HepG2 (cell line): Measurements from ENCODE around the gene SLC25A22. TPM values are rescaled to one million over a fixed set of nuclear protein-coding genes. Genes with fewer than 3 reads are reported as not detected.

Source experiments
- AGO1 ChIP-seq: fragments of 200-400 bp; formaldehyde crosslinking; IDR thresholded peaks from 2 replicates; pipeline ENCODE4 v1.6.1; 2017; ENCODE audit warnings: mild to moderate bottlenecking, low read depth, low read length, moderate library complexity; ENCODE audit not compliant: poor library complexity, severe bottlenecking
- ATM ChIP-seq: fragments of 450-650 bp; IDR thresholded peaks from 2 replicates; pipeline ENCODE4 v1.7.1; 2017; ENCODE audit warnings: mild to moderate bottlenecking, borderline replicate concordance
- CEBPZ ChIP-seq: IDR thresholded peaks from 2 replicates; pipeline ENCODE4 v1.6.1; 2012; ENCODE audit warnings: low read length, improper control_type of control experiment
- CHD2 ChIP-seq: IDR thresholded peaks from 2 replicates; pipeline ENCODE4 v1.6.1; 2011; ENCODE audit warnings: low read depth, low read length, improper control_type of control experiment
- FOXK1 ChIP-seq: sonication (generic); formaldehyde crosslinking; IDR thresholded peaks from 2 replicates; pipeline ENCODE4 v1.4.0; 2020; ENCODE audit warnings: low read depth, missing genetic modification reagents, borderline replicate concordance
- GABPB1 ChIP-seq: IDR thresholded peaks from 2 replicates; pipeline ENCODE4 v1.6.1; 2016; ENCODE audit warnings: mild to moderate bottlenecking, missing genetic modification reagents, moderate library complexity, missing compliant biosample characterization
- GATA4 ChIP-seq: sonication (generic); IDR thresholded peaks from 2 replicates; pipeline ENCODE4 v1.6.1; 2016; ENCODE audit warnings: antibody characterized with exemption, low read depth, borderline replicate concordance
- HDAC1 ChIP-seq: sonication (generic); formaldehyde crosslinking; IDR thresholded peaks from 2 replicates; pipeline ENCODE4 v1.5.1; 2020; ENCODE audit warnings: mild to moderate bottlenecking, missing genetic modification reagents
- HNRNPLL ChIP-seq: fragments of 200-400 bp; formaldehyde crosslinking; IDR thresholded peaks from 2 replicates; pipeline ENCODE4 v1.6.1; 2017; ENCODE audit warnings: mild to moderate bottlenecking, low read depth, low read length; ENCODE audit not compliant: poor library complexity, severe bottlenecking
- IRX3 ChIP-seq: sonication (generic); formaldehyde crosslinking; IDR thresholded peaks from 2 replicates; pipeline ENCODE4 v1.8.1; 2023; ENCODE audit warnings: mild to moderate bottlenecking, low read depth, missing genetic modification reagents, borderline replicate concordance
- PCBP1 ChIP-seq: fragments of 200-400 bp; formaldehyde crosslinking; IDR thresholded peaks from 2 replicates; pipeline ENCODE4 v1.6.1; 2017; ENCODE audit warnings: mild to moderate bottlenecking, low read depth, low read length, borderline replicate concordance
- ZBTB37 ChIP-seq: sonication (generic); formaldehyde crosslinking; IDR thresholded peaks from 2 replicates; pipeline ENCODE4 v1.4.0; 2020; ENCODE audit warnings: mild to moderate bottlenecking, missing genetic modification reagents
- ZNF124 ChIP-seq: sonication (generic); formaldehyde crosslinking; IDR thresholded peaks from 2 replicates; pipeline ENCODE4 v1.4.0; 2020; ENCODE audit warnings: missing genetic modification reagents
- ZNF18 ChIP-seq: sonication (generic); formaldehyde crosslinking; IDR thresholded peaks from 2 replicates; pipeline ENCODE4 v1.8.0; 2022; ENCODE audit warnings: mild to moderate bottlenecking, missing genetic modification reagents; ENCODE audit not compliant: insufficient replicate concordance
- ZNF280B ChIP-seq: sonication (generic); formaldehyde crosslinking; IDR thresholded peaks from 2 replicates; pipeline ENCODE4 v1.5.0; 2020; ENCODE audit warnings: missing genetic modification reagents, mild to moderate bottlenecking, borderline replicate concordance
- ZNF329 ChIP-seq: sonication (generic); formaldehyde crosslinking; IDR thresholded peaks from 2 replicates; pipeline ENCODE4 v1.9.0; 2021; ENCODE audit warnings: low read depth, mild to moderate bottlenecking, missing genetic modification reagents
- ZNF383 ChIP-seq: sonication (generic); formaldehyde crosslinking; IDR thresholded peaks from 2 replicates; pipeline ENCODE4 v1.4.0; 2020; ENCODE audit warnings: missing genetic modification reagents, mild to moderate bottlenecking, borderline replicate concordance
- ZNF616 ChIP-seq: sonication (generic); formaldehyde crosslinking; IDR thresholded peaks from 2 replicates; pipeline ENCODE4 v1.5.0; 2020; ENCODE audit warnings: low read depth, mild to moderate bottlenecking, missing genetic modification reagents
- ZNF790 ChIP-seq: sonication (generic); formaldehyde crosslinking; IDR thresholded peaks from 2 replicates; pipeline ENCODE4 v1.8.0; 2022; ENCODE audit warnings: missing genetic modification reagents, mild to moderate bottlenecking, borderline replicate concordance
- ZNF839 ChIP-seq: sonication (generic); formaldehyde crosslinking; IDR thresholded peaks from 2 replicates; pipeline ENCODE4 v1.4.0; 2020; ENCODE audit warnings: missing genetic modification reagents, mild to moderate bottlenecking, borderline replicate concordance
- ZSCAN9 ChIP-seq: IDR thresholded peaks from 2 replicates; pipeline ENCODE4 v1.6.1; 2016; ENCODE audit warnings: borderline replicate concordance
- polyA plus RNA-seq, 8 experiments: library from polyadenylated mRNA; depleted of rRNA in 3 of 8; stranded (reverse) in 7 of 8; unstranded in 1 of 8; fragments of >200 nt; fragmentation: Illumina TruSeq in 4 of 8; extraction: Trizol in 4 of 8; gene quantifications; 2 replicates each; pipeline versions ENCODE4 v1.2.1 to v1.2.3, GENCODE V29; 2011 to 2016; ENCODE audit warnings: low read depth in 4 of 8, missing spikeins in 1 of 8, mixed read lengths in 1 of 8; ENCODE audit not compliant: insufficient read depth in 1 of 8
- total RNA-seq, 5 experiments: library from RNA; depleted of rRNA; stranded (reverse); fragments of >200 nt; fragmentation: Illumina TruSeq; extraction: Trizol; gene quantifications; 2 replicates each; pipeline ENCODE4 v1.2.3, GENCODE V29; 2016; ENCODE audit warnings: low read depth in 1 of 5

SLC25A22 gene
- total and polyA plus RNA-seq, 2 of the 13 experiments (the other 11 are each of a cell fraction or from before 2014, with no cell fraction given), result 12.4 to 19.2 TPM

GRCh38 chr11:838441-839279 lies 40.6 kb upstream of the SLC25A22 start (continued):
- TF ChIP-seq IRX3 (CRISPR knock-in tag) (no peak), AGO1 (peak; percentile 37), PCBP1 (no peak), ATM (no peak), GABPB1 (CRISPR knock-in tag) (peak; percentile 62), HNRNPLL (peak; percentile 10), ZNF616 (0 out of 2 replicates have a peak, but pooled peaks have one; percentile 56), ZNF383 (CRISPR knock-in tag) (no peak), ZNF280B (CRISPR knock-in tag) (peak; percentile 84; the same call in 1 of the 2 replicates), CEBPZ (no peak), ZNF790 (CRISPR knock-in tag) (no peak), ZNF329 (CRISPR knock-in tag) (no peak), HDAC1 (peak; percentile 82), ZSCAN9 (CRISPR knock-in tag) (0 out of 2 replicates have a peak, but pooled peaks have one; percentile 74), ZBTB37 (no peak), FOXK1 (CRISPR knock-in tag) (peak; percentile 36; the same call in 1 of the 2 replicates), ZNF18 (CRISPR knock-in tag) (no peak), CHD2 (no peak), GATA4 (no peak), ZNF124 (CRISPR knock-in tag) (no peak), ZNF839 (no peak)
